Activated CD4-positive, CD25-positive, alpha-beta regulatory T cell treated with anti-CD3 and anti-CD28 coated beads, Interleukin-2, amount 50 U/mL, for 24 hours (primary cell): ENCODE measurements around the gene ITPR3.

Experiments used
- ATAC-seq, 2 donors: fragments of 150-1000 bp; cut with Tn5 transposase; one replicate each; pipeline ENCODE4 v1.10.0; 2021; ENCODE audit warnings: mild to moderate bottlenecking in 1 of 2, moderate library complexity in 1 of 2

Gene ITPR3

DNA sequence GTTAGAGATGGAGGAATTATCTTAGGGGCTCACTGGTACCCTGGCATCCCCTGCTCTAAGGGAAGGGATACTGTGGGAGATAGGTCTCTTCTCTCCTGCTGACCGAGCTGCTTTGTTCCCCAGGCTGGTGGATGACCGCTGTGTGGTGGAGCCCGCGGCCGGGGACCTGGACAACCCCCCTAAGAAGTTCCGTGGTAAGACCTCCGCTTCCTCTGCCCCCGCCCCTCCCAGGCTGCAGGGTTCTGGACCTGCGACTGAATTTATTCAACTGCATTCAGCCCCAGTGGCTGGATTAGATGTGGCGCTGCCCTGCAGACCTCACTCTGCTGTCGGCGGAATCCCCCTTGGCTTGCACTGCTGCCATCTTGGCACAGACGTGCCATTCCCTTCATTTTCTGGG, 19.2 kb downstream of the ITPR3 start:
- ATAC-seq: no peak

DNA sequence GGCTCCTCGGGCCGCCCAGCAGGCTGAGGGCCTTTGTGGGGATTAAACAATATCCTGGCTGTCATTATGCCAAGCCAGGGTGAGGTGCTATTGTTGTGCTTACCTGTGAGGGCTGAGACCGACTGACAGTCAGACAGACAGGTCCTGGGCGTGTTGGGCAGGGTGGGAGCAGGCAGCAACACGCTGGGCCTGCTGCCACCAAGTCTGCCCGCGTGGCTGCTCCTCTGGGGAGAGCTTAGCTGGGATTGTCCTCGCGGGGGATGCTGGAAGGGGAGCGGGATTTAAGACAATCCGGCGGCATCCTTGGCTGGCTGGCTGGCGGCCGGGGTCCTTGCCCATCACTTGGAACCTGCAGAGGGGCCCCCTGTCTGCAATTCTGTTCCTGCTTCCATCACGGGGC, 20.0 kb downstream of the ITPR3 start:
- no peak for ATAC-seq

DNA sequence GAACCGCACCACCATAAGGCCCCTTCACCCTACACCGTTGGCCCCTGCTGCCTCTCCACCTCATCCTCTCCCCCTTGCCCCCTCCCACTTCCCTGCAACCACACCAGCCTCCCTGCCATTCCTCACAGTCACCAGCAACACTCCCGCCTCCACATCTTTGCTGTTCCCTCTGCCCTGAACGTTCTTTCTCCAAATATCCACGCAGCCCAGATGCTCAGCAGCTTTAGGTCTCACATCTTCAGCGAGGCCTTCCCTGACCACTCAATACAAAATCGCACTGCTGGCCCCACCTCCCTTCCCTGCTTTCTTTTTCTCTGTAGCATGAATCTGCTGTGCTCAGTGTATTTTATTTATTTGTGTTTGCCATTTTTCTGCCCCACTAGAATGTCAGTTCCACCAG, 20.5 kb downstream of the ITPR3 start:
- no peak for ATAC-seq

DNA sequence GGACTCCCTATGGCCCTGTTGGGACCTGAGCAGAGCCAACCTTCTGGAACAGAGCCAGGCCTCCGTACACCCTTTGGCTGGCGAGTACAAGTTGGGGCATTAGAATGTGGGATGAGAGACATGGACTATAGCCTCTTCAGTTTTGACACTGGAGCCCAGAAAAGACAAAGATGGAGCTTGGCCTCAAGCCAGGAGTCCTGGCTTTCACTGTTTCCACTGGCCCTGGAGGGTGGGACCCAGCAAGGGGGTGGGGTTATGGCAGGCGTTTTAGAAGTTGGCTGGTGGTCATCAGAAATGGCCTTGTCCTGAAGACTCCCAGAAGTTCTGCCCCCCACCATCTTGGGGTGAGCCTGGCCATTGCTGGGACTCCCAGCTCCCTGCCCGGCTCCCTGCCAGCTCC, 21.8 kb downstream of the ITPR3 start:
- no peak for ATAC-seq

DNA sequence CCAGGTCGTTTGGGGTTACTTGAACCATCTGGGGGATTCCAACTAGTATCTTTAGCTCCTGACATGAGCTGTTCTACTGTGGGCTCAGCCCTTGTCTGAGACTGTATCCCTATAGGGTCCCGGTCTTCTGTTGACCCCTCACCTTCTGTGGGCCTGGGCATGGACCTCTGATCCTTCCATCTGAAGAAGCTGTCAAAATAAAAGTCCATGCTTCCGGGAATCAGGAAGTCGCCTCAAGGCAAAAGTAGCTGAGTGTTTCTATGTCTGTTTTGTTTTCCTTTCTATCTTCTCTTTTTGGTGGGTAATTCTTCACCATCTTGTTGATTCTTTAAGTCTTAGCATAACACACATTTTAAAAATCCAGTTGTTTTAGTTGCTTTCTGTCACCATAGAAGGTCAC, 30.3 kb downstream of the ITPR3 start:
- ATAC-seq: no peak

DNA sequence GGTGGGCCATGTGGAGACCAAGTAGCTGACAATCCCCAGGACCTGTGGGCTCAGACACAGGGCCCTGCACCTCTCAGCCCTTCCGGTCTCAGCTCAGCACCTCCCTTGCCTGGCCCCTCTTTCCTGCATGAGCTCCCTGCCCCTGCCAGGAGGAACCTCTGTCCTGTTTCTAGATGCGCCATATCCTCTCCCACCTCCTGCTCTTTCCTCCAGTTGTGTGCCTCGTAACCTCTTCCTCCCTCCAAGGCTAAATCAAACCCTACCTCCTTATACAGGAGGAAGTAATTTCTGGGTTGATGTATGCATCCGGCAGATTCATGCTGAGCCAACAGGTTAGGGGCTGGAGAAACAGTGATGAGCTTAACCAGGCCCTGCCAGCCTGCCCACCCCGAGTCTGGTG, 30.9 kb downstream of the ITPR3 start:
- ATAC-seq: no peak

DNA sequence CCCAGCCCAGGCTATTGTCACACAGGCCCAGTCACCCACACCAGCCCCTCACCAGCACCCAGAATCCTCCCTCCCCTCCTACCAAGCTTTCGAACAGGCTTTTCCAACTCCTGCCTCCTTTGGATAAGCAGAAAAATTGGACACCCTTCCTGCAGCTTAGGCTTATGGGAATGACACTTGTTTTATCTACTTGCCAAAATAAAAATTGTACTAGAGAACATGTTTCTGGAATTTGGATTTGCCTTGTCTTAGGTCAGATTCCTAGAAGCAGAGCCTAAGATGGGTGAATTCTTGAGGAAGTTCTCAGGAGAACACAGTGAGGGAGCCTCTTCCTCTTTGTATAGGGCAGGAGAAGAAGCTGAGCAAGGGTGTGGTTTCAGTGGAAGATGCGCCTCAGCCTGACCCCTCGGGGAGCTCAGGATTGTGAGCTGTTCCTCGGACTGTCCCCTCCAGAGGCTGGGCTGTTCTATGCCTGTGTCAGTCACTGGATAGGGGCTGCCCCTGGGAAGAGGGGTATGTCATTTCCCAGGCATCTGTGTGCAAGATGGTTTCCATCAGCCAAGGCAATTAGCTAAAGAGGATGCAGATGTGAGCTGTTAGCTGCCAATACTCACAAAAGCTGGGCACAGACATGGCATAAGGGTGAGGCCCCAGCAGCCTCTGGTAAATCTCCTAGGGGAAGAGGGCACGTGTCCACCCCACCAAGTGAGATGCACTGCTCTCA, 33.9 kb downstream of the ITPR3 start:
- no peak for ATAC-seq

DNA sequence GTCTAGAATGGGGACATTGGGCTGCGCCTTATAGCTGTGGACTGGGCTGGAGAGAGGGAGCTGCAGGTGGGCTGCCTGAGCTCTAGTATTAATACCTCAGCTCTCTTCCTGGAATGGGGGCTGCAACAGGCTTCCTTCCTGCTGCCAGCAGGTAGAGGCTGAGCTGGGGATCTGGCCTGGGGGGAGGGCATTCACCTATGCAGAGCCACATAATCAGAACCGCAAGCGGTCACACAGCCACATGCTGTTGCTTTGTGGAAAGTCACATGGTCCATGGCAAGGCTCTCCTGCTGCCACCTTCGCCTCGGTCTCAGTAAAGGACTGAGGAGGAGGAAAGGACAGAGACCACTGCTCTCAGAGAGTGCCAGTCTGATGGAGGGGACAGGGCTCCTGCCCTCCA, 35.7 kb downstream of the ITPR3 start:
- ATAC-seq: no peak

DNA sequence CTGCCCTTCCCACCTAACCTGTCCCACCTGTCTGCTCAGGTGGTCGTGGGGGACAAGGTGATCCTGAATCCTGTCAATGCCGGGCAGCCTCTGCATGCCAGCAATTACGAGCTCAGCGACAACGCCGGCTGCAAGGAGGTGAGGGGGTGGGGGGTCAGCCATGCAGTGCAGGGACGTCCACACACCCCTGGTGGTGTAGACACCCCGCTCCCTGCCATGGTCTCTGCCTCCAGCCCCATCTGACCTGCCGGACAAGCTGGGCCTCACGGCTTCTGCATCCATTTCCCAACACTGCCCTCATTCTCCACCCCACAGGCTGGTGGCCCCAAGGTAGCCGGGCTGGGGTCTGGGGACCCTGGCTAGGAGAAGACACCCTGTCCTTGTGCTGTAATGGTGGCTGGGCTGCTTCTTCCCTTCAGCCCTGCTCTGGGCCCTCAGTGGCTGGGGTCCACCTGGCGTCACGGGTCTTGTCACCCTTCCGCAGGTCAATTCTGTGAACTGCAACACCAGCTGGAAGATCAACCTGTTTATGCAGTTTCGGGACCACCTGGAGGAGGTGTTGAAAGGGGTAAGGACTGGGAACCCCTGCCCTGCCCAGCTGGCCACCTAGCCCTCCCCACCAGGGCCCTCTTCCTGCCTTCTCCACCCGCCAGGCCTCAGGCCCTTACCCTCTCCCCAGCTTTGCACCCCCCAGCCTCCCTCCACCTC, 38.0 kb downstream of the ITPR3 start:
- ATAC-seq: no peak

DNA sequence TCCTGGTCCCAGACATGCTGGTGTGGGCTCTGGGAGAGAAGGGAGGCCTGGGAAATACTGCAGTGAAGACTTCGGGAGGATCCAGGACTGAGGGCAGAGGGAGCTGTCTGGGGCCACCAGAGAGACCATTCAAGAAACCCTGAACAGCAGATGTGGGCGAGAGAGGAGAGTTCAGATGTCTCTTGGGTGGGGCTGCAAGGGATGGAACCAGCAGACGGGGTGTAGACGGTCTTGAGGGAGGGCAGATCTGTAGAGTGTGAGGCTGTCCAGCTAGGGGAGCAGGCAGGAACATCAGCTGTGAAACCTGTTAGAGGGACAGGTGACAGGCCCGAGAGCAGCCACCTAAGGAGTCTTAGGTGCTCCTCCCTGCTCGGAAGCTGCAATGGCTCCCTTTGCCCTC, 38.9 kb downstream of the ITPR3 start:
- ATAC-seq: no peak

DNA sequence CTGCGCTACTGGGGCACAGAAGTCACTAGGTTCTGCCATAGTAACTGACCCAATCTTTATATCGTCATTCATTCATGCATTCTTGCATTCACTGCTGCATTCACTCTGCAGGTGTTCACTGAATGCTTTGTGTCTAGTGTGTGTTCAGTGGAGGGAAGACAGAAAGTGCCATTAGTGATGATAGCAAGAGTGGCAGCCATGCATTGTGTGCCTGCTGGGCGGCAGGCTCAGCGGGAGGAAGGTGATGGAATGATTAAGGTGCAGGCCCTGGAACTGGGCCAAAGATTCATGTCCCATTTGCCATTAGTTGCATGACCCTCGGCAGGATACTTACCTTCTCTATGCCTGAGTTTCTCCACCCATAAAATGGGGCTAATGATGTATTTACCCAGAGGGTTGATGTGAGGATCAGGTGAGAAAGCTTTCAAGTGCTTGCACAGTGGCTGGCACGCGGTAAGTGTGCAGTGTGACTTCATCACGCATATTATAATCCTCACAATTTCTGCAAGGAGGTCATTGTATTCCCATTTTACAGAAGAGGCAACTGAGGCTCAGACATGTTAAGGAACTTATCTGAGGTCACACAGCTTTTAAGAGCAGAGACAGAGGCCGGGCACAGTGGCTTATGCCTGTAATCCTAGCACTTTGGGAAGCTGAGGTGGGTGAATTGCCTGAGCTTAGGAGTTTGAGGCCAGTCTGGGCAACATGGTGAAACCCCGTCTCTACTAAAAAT, 40.1 kb downstream of the ITPR3 start:
- ATAC-seq: no peak

DNA sequence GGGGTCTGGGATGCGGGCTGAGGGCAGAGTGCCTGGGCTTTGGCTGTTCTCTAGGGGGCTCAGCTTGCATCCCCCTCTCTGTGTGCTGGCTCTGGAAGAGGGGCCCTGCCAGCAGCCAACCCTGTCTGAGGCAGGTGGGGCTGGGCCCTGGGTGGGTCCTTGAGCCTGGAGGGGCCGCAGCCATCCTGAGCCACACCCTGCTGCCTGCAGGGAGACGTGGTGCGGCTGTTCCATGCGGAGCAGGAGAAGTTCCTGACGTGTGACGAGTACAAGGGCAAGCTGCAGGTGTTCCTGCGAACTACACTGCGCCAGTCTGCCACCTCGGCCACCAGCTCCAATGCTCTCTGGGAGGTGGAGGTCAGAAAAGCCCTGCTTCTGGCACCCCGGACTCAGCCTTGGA, 41.2 kb downstream of the ITPR3 start:
- ATAC-seq: no peak

DNA sequence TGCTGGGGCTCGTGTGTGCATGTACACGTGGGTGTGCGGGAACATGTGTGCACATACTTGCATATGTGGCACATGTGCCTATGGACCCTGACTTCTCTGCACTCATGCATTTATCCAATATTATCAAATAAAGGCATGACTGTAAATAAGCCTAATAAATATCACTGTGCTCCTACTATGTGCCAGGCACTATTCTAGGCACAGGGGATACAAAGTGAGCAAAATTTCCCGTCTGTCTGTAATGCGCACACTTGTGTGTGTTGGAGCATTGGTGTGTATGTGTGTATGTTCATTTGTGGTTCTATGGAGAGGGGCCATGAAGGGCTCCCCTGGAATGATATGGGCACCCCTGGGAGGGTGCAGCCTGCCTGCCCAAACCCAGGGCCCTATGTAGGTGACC, 41.9 kb downstream of the ITPR3 start:
- no peak for ATAC-seq

DNA sequence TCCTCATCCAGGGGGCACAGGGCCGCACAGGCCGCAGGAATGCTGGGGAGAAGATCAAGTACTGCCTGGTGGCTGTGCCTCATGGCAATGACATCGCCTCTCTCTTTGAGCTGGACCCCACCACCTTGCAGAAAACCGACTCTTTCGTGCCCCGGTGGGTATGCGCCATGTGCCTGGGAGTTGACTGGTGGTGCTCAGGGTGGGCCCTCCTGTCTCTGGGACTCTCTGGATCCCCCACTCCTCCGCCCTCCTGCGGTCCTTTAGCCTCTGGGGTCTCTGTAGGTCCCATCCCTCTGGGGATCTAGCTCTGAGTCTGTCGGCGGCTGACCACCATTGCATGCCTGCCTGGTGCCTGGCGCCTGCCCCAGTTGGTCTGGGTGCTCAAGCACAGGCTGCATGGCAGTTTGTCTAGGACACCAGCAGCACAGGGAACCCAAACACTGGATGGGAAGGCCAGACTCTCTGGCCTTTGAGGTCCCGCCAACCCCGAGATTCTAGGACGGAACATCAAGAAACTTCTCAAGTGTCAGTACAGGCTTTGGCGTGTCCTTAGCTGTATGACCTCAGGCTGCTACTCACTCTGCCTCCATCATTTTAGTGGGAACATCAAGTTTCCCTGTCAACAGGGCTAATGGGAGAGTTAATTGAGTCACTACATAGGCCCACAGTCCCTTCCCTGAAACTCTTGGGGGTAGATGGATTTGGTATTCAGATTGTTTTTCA, 42.8 kb downstream of the ITPR3 start:
- ATAC-seq: no peak

DNA sequence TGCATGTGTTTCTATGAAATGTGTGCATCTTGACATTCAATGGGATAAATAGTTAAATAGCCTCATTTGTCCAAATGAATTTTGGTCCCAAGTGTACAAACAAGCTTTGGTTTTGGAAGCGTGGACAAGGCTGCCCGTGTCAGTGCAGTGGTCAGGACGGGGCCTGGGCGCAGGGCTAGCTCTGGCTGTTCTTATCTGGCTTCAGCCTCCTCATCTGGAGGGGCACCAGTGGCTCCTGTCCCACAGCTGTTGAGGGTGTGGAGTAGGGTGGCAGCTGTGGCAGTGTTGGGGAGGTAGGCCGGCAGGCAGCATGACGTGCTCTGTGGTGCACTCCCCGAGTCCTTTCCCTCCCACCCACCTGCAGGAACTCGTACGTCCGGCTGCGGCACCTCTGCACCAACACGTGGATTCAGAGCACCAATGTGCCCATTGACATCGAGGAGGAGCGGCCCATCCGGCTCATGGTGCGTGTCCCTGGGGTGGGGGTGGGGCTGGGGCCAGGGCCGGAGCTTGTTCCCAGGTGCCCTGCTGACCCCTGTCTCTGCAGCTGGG, 43.5 kb downstream of the ITPR3 start:
- no peak for ATAC-seq

DNA sequence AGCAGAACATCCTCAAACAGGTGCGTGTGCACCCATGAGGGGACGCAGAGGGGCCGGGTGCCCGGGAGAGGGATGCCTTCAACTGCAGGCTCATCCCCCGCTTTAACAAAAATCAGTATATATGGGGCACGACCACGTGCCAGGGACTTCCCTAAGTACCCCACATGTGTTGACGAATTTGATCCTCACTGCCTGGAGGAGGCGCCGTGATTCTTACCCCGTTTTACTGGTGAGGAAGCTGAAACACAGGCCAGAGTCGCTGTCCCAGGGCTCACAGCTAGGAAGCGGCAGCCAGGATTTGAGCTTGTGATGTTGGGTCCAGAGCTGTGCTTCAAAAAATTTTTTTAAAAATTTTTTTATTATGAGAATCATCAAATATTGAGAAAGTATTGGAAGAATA, 44.8 kb downstream of the ITPR3 start:
- no peak for ATAC-seq

DNA sequence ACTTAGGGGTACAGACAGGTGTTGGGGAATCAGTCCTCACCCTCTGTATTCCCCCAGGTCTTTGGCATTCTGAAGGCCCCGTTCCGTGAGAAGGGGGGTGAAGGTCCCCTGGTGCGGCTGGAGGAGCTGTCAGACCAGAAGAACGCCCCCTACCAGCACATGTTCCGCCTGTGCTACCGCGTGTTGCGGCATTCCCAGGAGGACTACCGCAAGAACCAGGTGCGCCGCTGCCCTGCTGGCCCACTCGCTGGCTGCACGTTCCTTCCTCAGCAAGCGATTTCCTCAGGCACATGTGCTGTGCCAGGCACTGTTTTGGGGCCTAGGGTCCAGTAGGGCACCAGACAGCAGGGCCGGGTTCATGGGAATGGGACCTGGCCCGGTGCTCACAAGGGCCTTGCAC, 46.0 kb downstream of the ITPR3 start:
- no peak for ATAC-seq

DNA sequence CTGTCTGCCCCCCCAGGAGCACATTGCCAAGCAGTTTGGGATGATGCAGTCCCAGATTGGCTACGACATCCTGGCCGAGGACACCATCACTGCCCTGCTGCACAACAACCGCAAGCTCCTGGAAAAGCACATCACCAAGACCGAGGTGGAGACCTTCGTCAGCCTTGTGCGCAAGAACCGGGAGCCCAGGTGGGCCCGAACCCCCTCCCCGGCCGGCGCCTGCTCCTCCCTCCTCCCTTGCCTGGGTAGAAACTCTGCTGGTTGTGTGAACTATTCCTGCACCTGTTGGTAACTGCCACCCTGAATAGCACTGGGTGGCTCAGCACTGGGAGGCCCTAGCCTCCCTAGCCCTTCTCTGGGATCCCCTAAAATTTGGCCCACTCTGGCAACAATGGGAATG, 46.7 kb downstream of the ITPR3 start:
- ATAC-seq: no peak

DNA sequence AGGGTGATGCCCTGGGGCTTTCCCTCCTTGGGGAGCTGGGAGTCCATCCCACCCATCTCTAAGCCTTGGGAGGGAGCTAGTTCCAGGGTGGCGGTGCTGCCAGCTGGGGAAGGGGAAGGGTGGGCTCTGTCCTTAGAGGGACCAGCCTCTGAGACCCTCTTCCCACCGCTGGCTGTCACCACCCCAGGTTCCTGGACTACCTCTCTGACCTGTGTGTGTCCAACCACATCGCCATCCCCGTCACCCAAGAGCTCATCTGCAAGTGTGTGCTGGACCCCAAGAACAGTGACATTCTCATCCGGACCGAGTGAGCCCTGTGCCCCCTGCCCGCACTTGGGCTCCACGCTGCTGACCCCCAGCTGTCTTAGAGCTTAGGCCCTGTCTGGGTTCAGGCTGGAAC, 47.2 kb downstream of the ITPR3 start:
- ATAC-seq: no peak

DNA sequence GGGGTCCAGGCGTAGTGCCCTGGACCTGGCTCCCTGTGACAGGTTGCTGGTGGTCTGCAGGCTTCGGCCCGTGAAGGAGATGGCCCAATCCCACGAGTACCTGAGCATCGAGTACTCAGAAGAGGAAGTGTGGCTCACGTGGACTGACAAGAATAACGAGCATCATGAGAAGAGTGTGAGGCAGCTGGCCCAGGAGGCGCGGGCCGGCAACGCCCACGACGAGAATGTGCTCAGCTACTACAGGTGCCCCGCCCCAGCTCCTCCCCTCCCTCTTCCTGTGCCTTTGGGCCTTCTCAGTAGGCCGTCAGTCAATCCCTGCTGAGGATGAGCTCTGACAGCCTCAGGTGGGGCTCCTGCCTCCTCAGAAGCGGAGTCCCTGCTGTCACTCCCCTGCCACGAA, 47.8 kb downstream of the ITPR3 start:
- peak; percentile 84 for ATAC-seq

DNA sequence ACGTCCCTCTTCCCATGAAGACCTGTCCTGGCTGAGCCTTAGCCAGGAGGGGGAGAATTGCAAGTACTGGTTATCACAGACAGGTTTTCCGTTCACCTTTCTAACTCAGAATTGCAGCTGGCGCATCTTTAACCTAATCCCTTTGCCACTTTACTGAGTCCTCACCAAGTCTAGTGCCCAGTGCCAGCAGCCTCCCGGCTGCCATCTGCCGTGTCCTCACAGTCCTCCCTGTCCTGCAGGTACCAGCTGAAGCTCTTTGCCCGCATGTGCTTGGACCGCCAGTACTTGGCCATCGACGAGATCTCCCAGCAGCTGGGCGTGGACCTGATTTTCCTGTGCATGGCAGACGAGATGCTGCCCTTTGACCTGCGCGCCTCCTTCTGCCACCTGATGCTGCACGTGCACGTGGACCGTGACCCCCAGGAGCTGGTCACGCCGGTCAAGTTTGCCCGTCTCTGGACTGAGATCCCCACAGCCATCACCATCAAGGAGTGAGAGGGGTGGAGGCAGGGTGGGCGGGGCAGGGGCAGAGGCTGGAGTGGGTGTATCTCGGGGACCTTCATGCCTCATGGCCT, 49.1 kb downstream of the ITPR3 start:
- no peak for ATAC-seq

DNA sequence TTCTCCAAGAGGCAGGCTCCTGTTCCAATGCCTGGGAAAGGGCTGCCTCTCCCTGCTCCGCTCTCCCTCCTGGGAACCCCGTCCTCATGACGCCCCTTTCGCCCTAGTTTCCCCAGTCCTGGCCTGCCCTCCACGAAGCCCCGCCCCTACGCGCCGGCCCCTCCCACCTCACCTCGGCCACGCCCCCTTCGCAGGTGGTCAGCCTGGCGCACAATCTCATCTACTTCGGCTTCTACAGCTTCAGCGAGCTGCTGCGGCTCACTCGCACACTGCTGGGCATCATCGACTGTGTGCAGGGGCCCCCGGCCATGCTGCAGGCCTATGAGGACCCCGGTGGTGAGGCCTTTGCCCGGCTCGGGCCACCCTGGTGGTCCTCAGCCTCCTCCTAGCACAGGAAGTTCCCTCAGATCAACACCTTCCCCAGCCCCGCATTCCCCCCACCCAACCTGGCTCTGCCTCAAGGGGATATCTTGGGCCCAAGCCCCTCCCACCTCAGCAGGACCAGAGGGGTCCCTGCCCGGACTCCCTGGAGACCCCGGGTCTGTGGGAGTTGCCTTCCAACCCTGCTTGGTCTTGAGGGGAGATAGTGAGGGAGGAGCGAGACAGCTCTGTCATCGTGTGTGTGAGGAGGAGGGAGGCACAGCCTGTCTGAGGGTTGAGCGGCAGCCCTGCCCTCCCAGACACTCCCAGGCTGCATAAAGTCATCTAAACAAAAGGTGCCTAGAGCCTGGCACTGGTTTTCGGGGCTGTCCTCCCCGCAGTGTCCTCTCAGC, 50.0 kb downstream of the ITPR3 start:
- ATAC-seq: no peak
